ENCODE results near the gene DYNC2LI1. TPM values are rescaled to one million over a fixed set of nuclear protein-coding genes. Genes with fewer than 3 reads are reported as not detected.

Gene DYNC2LI1
- total RNA-seq, 1 donor from 2014 or later, result 29.7 TPM

DNA sequence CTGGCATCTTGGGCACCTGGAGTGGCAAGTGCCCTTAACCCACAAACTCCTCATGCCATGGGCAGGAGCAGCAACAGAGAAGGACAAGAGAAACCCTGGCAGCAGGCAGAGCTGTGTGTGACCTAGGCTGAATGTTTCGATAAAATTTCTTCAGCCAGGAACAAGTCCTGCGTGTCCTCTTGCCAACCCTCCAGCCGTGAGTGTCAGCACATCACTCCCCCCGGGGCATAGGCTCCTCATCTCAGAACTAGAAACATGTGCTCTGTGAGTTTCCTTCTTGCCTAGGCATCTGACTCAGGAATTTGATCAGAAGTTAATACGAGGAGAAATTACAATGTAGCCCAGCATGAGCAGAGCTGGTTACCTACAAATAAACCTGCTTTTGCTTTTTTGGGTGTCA lies 67.1 kb downstream of the DYNC2LI1 start:
- TF ChIP-seq, protein P1, sequence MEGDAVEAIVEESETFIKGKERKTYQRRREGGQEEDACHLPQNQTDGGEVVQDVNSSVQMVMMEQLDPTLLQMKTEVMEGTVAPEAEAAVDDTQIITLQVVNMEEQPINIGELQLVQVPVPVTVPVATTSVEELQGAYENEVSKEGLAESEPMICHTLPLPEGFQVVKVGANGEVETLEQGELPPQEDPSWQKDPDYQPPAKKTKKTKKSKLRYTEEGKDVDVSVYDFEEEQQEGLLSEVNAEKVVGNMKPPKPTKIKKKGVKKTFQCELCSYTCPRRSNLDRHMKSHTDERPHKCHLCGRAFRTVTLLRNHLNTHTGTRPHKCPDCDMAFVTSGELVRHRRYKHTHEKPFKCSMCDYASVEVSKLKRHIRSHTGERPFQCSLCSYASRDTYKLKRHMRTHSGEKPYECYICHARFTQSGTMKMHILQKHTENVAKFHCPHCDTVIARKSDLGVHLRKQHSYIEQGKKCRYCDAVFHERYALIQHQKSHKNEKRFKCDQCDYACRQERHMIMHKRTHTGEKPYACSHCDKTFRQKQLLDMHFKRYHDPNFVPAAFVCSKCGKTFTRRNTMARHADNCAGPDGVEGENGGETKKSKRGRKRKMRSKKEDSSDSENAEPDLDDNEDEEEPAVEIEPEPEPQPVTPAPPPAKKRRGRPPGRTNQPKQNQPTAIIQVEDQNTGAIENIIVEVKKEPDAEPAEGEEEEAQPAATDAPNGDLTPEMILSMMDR (IDR thresholded peaks at IDR 0.05), result no peak
- TF ChIP-seq POLR2AphosphoS5 (IDR thresholded peaks at IDR 0.05; ENCODE audit: insufficient read depth in 1 of 2, low read depth in 1 of 2) (no peak), POLR2A (IDR thresholded peaks at IDR 0.05) (no peak)
- Histone ChIP-seq H3K4me3 (no peak overlapping the region), H3K27me3 (no peaks in the 10 kb centered on the region), H3K27ac (no peak overlapping the region), H3K9me3 (no peaks in the 10 kb centered on the region), H3K36me3 (no peaks in the 10 kb centered on the region), H3K4me1 (no peaks in the 10 kb centered on the region)
- intact Hi-C loops (cut with DNase I), result no loop called here
- DNase-seq (ENCODE audit: extremely low spot score in 2 of 2), result no peak

DNA sequence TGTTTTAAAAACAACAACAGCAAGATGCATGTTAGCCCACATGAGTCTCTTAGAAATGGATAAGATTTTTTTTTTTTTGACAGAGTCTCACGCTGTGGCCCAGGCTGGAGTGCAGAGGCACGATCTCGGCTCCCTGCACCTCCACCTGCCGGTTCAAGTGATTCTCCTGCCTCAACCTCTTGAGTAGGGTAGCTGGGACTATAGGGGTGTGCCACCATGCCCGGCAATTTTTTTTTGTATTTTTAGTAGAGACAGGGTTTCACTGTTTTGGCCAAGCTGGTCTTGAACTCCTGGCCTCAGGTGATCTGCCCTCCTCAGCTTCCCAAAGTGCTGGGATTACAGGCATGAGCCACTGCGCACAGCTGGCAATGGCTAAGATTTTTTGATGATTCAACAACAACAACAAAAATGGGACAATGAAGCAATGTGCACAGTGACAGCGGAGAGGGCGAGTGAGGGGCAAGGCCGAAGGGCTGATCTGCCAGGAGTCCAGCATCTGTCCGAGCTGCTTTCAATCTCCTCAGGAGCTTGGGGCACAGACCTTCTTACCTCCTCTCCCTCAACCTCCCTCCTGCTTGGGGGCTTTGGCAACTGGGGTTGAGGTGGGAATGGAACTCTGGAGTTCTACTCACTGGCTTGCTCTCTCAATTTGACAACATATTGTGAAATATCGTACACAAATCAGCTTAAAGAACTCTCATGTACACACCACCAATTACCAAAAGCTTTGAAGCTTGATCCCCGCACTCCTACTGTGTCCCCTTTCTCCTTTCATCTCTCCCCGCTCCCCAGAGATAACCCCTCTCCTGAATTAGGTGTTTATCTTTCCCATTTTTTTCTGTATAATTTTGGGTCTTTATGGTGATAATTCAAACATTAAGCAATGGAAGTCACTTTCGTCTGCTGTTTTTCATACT lies 68.4 kb downstream of the DYNC2LI1 start:
- intact Hi-C loops (cut with DNase I), result no loop called here
- Histone ChIP-seq H3K27me3 (no peaks in the 10 kb centered on the region), H3K36me3 (no peaks in the 10 kb centered on the region), H3K4me1 (no peaks in the 10 kb centered on the region), H3K4me3 (no peak overlapping the region), H3K27ac (no peak overlapping the region), H3K9me3 (no peaks in the 10 kb centered on the region)
- peak in 1 of 2 donors; percentile 32 for DNase-seq (ENCODE audit: extremely low spot score in 2 of 2)
- TF ChIP-seq POLR2A (IDR thresholded peaks at IDR 0.05), result no peak
- TF ChIP-seq POLR2AphosphoS5 (IDR thresholded peaks at IDR 0.05; ENCODE audit: insufficient read depth in 1 of 2, low read depth in 1 of 2), result no peak
- TF ChIP-seq, protein P1 (IDR thresholded peaks at IDR 0.05), result no peak

DNA sequence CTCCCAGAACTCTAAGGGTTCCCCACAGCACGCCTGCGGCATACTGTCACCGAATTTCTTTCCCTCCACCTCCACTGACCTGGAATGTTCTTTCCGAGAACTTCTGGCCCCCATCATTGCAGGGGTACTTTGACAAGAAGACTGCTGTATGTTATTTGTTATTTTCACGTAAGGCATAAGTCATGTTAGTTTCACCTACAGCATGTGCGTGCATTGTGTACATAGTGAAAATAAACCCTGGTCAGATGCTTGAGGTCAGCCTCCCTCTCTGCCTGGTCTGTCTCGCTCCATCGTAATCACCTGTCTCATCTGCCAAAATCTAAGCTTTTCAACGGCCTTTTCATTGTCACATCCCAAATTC lies 69.0 kb downstream of the DYNC2LI1 start:
- peak; percentile 22 to 43 for DNase-seq (ENCODE audit: extremely low spot score in 2 of 2)
- intact Hi-C loops (cut with DNase I), result no loop called here
- H3K27me3 ChIP-seq, result no peaks in the 10 kb centered on the region
- H3K4me1 ChIP-seq, result no peaks in the 10 kb centered on the region
- TF ChIP-seq POLR2A (IDR thresholded peaks at IDR 0.05), result no peak
- TF ChIP-seq, protein P1 (IDR thresholded peaks at IDR 0.05), result no peak
- TF ChIP-seq POLR2AphosphoS5 (IDR thresholded peaks at IDR 0.05; ENCODE audit: insufficient read depth in 1 of 2, low read depth in 1 of 2), result no peak
- H3K27ac ChIP-seq, result no peak overlapping the region
- no peaks in the 10 kb centered on the region for H3K36me3 ChIP-seq
- no peaks in the 10 kb centered on the region for H3K9me3 ChIP-seq
- H3K4me3 ChIP-seq, result no peak overlapping the region

DNA sequence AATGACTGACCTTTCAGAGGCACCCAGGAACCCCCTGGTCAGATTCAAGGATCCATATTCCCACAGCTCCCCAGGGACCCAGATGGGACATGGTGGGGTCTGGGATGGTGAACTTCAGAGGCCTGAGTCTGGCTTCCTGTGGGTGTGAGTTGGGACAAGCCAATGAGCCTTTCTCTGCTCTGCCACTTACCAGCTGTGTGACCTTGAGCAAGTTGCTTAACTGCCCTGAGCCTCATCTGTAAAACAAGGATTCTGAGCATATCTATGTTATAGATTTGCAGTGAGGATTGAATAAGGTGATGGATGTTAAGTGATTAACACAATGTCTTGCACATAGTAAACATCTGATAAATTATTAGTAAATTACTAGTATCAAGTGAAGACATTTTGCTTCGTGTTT lies 71.3 kb downstream of the DYNC2LI1 start:
- no peak overlapping the region for H3K27ac ChIP-seq
- H3K9me3 ChIP-seq, result no peaks in the 10 kb centered on the region
- H3K4me3 ChIP-seq, result no peak overlapping the region
- no peaks in the 10 kb centered on the region for H3K4me1 ChIP-seq
- DNase-seq (ENCODE audit: extremely low spot score in 2 of 2), result no peak
- no peaks in the 10 kb centered on the region for H3K27me3 ChIP-seq
- intact Hi-C loops (cut with DNase I), result no loop called here
- TF ChIP-seq POLR2AphosphoS5 (IDR thresholded peaks at IDR 0.05; ENCODE audit: insufficient read depth in 1 of 2, low read depth in 1 of 2) (no peak), POLR2A (IDR thresholded peaks at IDR 0.05) (no peak)
- TF ChIP-seq, protein P1 (IDR thresholded peaks at IDR 0.05), result no peak
- H3K36me3 ChIP-seq, result no peaks in the 10 kb centered on the region

- Histone ChIP-seq H3K4me1 (no peaks in the 10 kb centered on the region), H3K27me3 (no peaks in the 10 kb centered on the region), H3K27ac (no peak overlapping the region), H3K9me3 (no peaks in the 10 kb centered on the region), H3K36me3 (no peaks in the 10 kb centered on the region), H3K4me3 (no peak overlapping the region)
- intact Hi-C loops (cut with DNase I), result no loop called here
- TF ChIP-seq, protein P1 (IDR thresholded peaks at IDR 0.05), result no peak
- TF ChIP-seq POLR2A (IDR thresholded peaks at IDR 0.05), result no peak
- no peak for TF ChIP-seq POLR2AphosphoS5 (IDR thresholded peaks at IDR 0.05; ENCODE audit: insufficient read depth in 1 of 2, low read depth in 1 of 2)
- DNase-seq (ENCODE audit: extremely low spot score in 2 of 2), result peak; percentile 61 to 70
Measured at GRCh38 chr2:43846140-43846793, 72.4 kb downstream of the DYNC2LI1 start.
